Right lobe of liver (tissue), 4 donors: ENCODE measurements around the gene MET.

Source experiments
- POLR2A ChIP-seq: fragments of 450-650 bp; IDR thresholded peaks from one replicate; pipeline ENCODE4 v1.6.1; 2017; ENCODE audit warnings: antibody characterized with exemption, mild to moderate bottlenecking
- TF ChIP-seq, protein P1 (sequence below), 4 donors: fragments of 200-600 bp in 3 of 4; fragments of 450-650 bp in 1 of 4; IDR thresholded peaks; one replicate each; pipeline versions ENCODE4 v1.5.1 to v1.8.0; 2016 to 2022; ENCODE audit warnings: antibody characterized with exemption in 4 of 4, mild to moderate bottlenecking in 2 of 4
- donor health status: DM: no; HTN: no; CAD: no.
- donor health status: DM: no; HTN: no; CAD: no.
- donor health status: DM: no; HTN: yes; CAD: no.

DNA sequence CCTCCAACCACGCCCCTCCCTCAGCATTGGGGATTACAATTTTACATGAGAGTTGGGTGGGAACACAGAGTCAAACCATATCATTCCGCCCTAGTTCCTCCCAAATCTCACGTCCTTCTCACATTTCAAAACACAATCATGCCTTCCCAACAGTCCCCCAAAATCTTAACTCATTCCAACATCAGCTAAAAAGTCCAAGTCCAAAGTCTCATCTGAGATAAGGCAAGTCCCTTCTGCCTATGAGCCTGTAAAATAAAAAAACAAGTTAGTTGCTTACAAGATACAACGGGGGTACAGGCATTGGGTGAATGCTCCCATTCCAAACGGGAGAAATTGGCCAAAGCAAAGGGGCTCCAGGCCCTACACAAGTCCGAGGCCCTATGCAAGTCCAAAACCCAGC, 112.7 kb downstream of the MET start:
- TF ChIP-seq, protein P1, sequence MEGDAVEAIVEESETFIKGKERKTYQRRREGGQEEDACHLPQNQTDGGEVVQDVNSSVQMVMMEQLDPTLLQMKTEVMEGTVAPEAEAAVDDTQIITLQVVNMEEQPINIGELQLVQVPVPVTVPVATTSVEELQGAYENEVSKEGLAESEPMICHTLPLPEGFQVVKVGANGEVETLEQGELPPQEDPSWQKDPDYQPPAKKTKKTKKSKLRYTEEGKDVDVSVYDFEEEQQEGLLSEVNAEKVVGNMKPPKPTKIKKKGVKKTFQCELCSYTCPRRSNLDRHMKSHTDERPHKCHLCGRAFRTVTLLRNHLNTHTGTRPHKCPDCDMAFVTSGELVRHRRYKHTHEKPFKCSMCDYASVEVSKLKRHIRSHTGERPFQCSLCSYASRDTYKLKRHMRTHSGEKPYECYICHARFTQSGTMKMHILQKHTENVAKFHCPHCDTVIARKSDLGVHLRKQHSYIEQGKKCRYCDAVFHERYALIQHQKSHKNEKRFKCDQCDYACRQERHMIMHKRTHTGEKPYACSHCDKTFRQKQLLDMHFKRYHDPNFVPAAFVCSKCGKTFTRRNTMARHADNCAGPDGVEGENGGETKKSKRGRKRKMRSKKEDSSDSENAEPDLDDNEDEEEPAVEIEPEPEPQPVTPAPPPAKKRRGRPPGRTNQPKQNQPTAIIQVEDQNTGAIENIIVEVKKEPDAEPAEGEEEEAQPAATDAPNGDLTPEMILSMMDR (IDR thresholded peaks at IDR 0.05): no peak
- no peak for TF ChIP-seq POLR2A
